Vagina (tissue), 2 donors: ENCODE data around the gene MSRB1. TPM values are rescaled to one million over a fixed set of nuclear protein-coding genes. Genes with fewer than 3 reads are reported as not detected.

ENCODE experiments used
- DNase-seq, 2 donors: peaks; one replicate each; pipeline ENCODE4 v3.0.0-alpha.2; 2017; ENCODE audit errors: extremely low spot score in 2 of 2
- H3K27ac ChIP-seq: fragments of 200-600 bp; sonication (generic); one replicate; pipeline ENCODE4 v1.5.1; 2019
- H3K27me3 ChIP-seq: fragments of 200-600 bp; sonication (generic); one replicate; pipeline ENCODE4 v1.5.1; 2019
- H3K36me3 ChIP-seq, 2 donors: fragments of 200-600 bp; sonication (generic); one replicate each; pipeline ENCODE4 v1.5.1; 2017 to 2019
- H3K4me1 ChIP-seq: fragments of 200-600 bp; sonication (generic); one replicate; pipeline ENCODE4 v1.5.1; 2019
- H3K4me3 ChIP-seq, 2 donors: fragments of 200-600 bp; sonication (generic); 1 replicate in 1 of 2; 2 replicates in 1 of 2; pipeline ENCODE4 v1.5.1; 2016 to 2019
- H3K9me3 ChIP-seq: fragments of 200-600 bp; sonication (generic); one replicate; pipeline ENCODE4 v1.5.1; 2019
- CTCF ChIP-seq, 3 experiments: fragments of 450-650 bp in 2 of 3; fragments of 200-600 bp in 1 of 3; sonication (generic) in 1 of 3; IDR thresholded peaks; one replicate each; pipeline ENCODE4 v1.5.1; 2017 to 2019; ENCODE audit warnings: antibody characterized with exemption in 3 of 3, mild to moderate bottlenecking in 2 of 3, moderate library complexity in 2 of 3
- POLR2A ChIP-seq, 2 donors: fragments of 450-650 bp; IDR thresholded peaks; one replicate each; pipeline ENCODE4 v1.6.1; 2017; ENCODE audit warnings: antibody characterized with exemption in 2 of 2, mild to moderate bottlenecking in 2 of 2, moderate library complexity in 2 of 2
- POLR2AphosphoS5 ChIP-seq, 2 donors: sonication (generic); formaldehyde crosslinking; IDR thresholded peaks; one replicate each; pipeline ENCODE4 v1.9.0; 2017; ENCODE audit warnings: antibody characterized with exemption in 2 of 2, mild to moderate bottlenecking in 2 of 2, low read depth in 1 of 2; ENCODE audit not compliant: insufficient read depth in 1 of 2
- intact Hi-C: fragments of 100-400 bp; cut with DNase I; formaldehyde crosslinking; loops from one replicate; pipeline ENCODE4 v1.15.1; 2023
- total RNA-seq: library from RNA; depleted of rRNA; stranded (reverse); fragments of >200 nt; gene quantifications from one replicate; pipeline ENCODE4 v1.2.3, GENCODE V29; 2016

The MSRB1 gene
- total RNA-seq, 1 donor from 2014 or later: 53.0 TPM

GRCh38 chr16:1908983-1909382 lies 34.0 kb downstream of the MSRB1 start:
- H3K9me3 ChIP-seq: no peaks in the 10 kb centered on the region
- H3K4me1 ChIP-seq: peaks cover 21% of the 10 kb centered on the region
- H3K4me3 ChIP-seq: no peak overlapping the region
- TF ChIP-seq CTCF (IDR thresholded peaks at IDR 0.05) (no peak), POLR2A (IDR thresholded peaks at IDR 0.05) (no peak), POLR2AphosphoS5 (IDR thresholded peaks at IDR 0.05; ENCODE audit: insufficient read depth in 1 of 2, low read depth in 1 of 2) (no peak)
- peak in 1 of 2 donors; percentile 91 for DNase-seq
- no peaks in the 10 kb centered on the region for H3K27me3 ChIP-seq
- H3K27ac ChIP-seq: no peak overlapping the region
- H3K36me3 ChIP-seq: no peaks in the 10 kb centered on the region
- intact Hi-C loops: no loop called here

- no peak overlapping the region for H3K4me3 ChIP-seq
- DNase-seq: no peak
- intact Hi-C loops: no loop called here
- no peaks in the 10 kb centered on the region for H3K27me3 ChIP-seq
- H3K9me3 ChIP-seq: no peaks in the 10 kb centered on the region
- peaks cover 15% of the 10 kb centered on the region for H3K4me1 ChIP-seq
- no peaks in the 10 kb centered on the region for H3K36me3 ChIP-seq
- TF ChIP-seq CTCF (IDR thresholded peaks at IDR 0.05): no peak
- TF ChIP-seq POLR2A (IDR thresholded peaks at IDR 0.05): no peak
- TF ChIP-seq POLR2AphosphoS5 (IDR thresholded peaks at IDR 0.05; ENCODE audit: insufficient read depth in 1 of 2, low read depth in 1 of 2): no peak
- no peak overlapping the region for H3K27ac ChIP-seq
Measured at GRCh38 chr16:1908184-1908583, 34.8 kb downstream of the MSRB1 start.

- TF ChIP-seq CTCF (IDR thresholded peaks at IDR 0.05): no peak
- TF ChIP-seq POLR2A (IDR thresholded peaks at IDR 0.05): no peak
- DNase-seq: no peak
- intact Hi-C loops: no loop called here
- Histone ChIP-seq H3K9me3 (no peaks in the 10 kb centered on the region), H3K27me3 (no peaks in the 10 kb centered on the region), H3K27ac (no peak overlapping the region), H3K4me1 (peaks cover 15% of the 10 kb centered on the region), H3K4me3 (no peak overlapping the region), H3K36me3 (no peaks in the 10 kb centered on the region)
Measured at GRCh38 chr16:1907226-1907860, 35.7 kb downstream of the MSRB1 start.

GRCh38 chr16:1906846-1907165 lies 36.2 kb downstream of the MSRB1 start:
- H3K27ac ChIP-seq: no peak overlapping the region
- TF ChIP-seq POLR2AphosphoS5 (IDR thresholded peaks at IDR 0.05; ENCODE audit: insufficient read depth in 1 of 2, low read depth in 1 of 2) (no peak), POLR2A (IDR thresholded peaks at IDR 0.05) (no peak), CTCF (IDR thresholded peaks at IDR 0.05) (no peak)
- no peak for DNase-seq
- no peaks in the 10 kb centered on the region for H3K27me3 ChIP-seq
- intact Hi-C loops: no loop called here
- H3K4me1 ChIP-seq: peaks cover 15% of the 10 kb centered on the region
- no peak overlapping the region for H3K4me3 ChIP-seq
- no peaks in the 10 kb centered on the region for H3K9me3 ChIP-seq
- no peaks in the 10 kb centered on the region for H3K36me3 ChIP-seq

- Histone ChIP-seq H3K27ac (no peak overlapping the region), H3K36me3 (no peaks in the 10 kb centered on the region), H3K4me1 (peaks cover 15% of the 10 kb centered on the region), H3K4me3 (no peak overlapping the region), H3K9me3 (no peaks in the 10 kb centered on the region), H3K27me3 (no peaks in the 10 kb centered on the region)
- intact Hi-C loops: no loop called here
- TF ChIP-seq POLR2AphosphoS5 (IDR thresholded peaks at IDR 0.05; ENCODE audit: insufficient read depth in 1 of 2, low read depth in 1 of 2) (no peak), CTCF (IDR thresholded peaks at IDR 0.05) (no peak), POLR2A (IDR thresholded peaks at IDR 0.05) (no peak)
- DNase-seq: peak in 1 of 2 donors; percentile 91
Measured at GRCh38 chr16:1906055-1906845, 36.7 kb downstream of the MSRB1 start.
